ENCODE measurements around the gene FGF6. TPM values are rescaled to one million over a fixed set of nuclear protein-coding genes. Genes with fewer than 3 reads are reported as not detected.

Gene FGF6
- total and polyA plus RNA-seq, 2 experiments from 2014 or later = not detected

- Histone ChIP-seq H3K27me3 (no peaks in the 10 kb centered on the region), H3K9me3 (ENCODE audit: low read depth) (no peaks in the 10 kb centered on the region)
These were observed 720 bp upstream of the FGF6 start for GRCh38 chr12:4446335-4446734.

GRCh38 chr12:4444031-4444430 lies 1.6 kb downstream of the FGF6 start:
- Histone ChIP-seq H3K4me1 (ENCODE audit: low read depth) (no peaks in the 10 kb centered on the region), H3K27ac (no peak overlapping the region), H3K4me3 (no peak overlapping the region), H3K27me3 (no peaks in the 10 kb centered on the region), H3K36me3 (no peaks in the 10 kb centered on the region), H3K9me3 (ENCODE audit: low read depth) (no peaks in the 10 kb centered on the region)
- DNase-seq (ENCODE audit: low read depth in 1 of 2, low spot score in 1 of 2) = no peak
- no peak for TF ChIP-seq CTCF (IDR thresholded peaks at IDR 0.05; ENCODE audit: low read depth, low read length)

More at GRCh38 chr12:4446335-4446734, 720 bp upstream of the FGF6 start:
- H3K4me1 ChIP-seq (ENCODE audit: low read depth) = peaks cover 12% of the 10 kb centered on the region
- no peak for TF ChIP-seq CTCF (IDR thresholded peaks at IDR 0.05; ENCODE audit: low read depth, low read length)
- no peak for DNase-seq (ENCODE audit: low read depth in 1 of 2, low spot score in 1 of 2)
- H3K4me3 ChIP-seq = no peak overlapping the region
- H3K36me3 ChIP-seq = no peaks in the 10 kb centered on the region
- H3K27ac ChIP-seq = no peak overlapping the region

- no peaks in the 10 kb centered on the region for H3K4me1 ChIP-seq (ENCODE audit: low read depth)
- H3K27ac ChIP-seq = no peak overlapping the region
- no peak overlapping the region for H3K4me3 ChIP-seq
- no peaks in the 10 kb centered on the region for H3K27me3 ChIP-seq
- H3K36me3 ChIP-seq = no peaks in the 10 kb centered on the region
- no peak for TF ChIP-seq CTCF (IDR thresholded peaks at IDR 0.05; ENCODE audit: low read depth, low read length)
- DNase-seq (ENCODE audit: low read depth in 1 of 2, low spot score in 1 of 2) = no peak
- H3K9me3 ChIP-seq (ENCODE audit: low read depth) = no peaks in the 10 kb centered on the region
These were observed 2.0 kb downstream of the FGF6 start for GRCh38 chr12:4443616-4444015.

GRCh38 chr12:4441355-4442335 lies 4.0 kb downstream of the FGF6 start:
- no peak overlapping the region for H3K27ac ChIP-seq

More at GRCh38 chr12:4441355-4442335, 4.0 kb downstream of the FGF6 start:
- no peak for TF ChIP-seq CTCF (IDR thresholded peaks at IDR 0.05; ENCODE audit: low read depth, low read length)
- no peaks in the 10 kb centered on the region for H3K9me3 ChIP-seq (ENCODE audit: low read depth)
- H3K4me1 ChIP-seq (ENCODE audit: low read depth) = no peaks in the 10 kb centered on the region
- no peak overlapping the region for H3K4me3 ChIP-seq
- no peaks in the 10 kb centered on the region for H3K36me3 ChIP-seq
- peak in 1 of 2 donors; percentile 15 for DNase-seq (ENCODE audit: low read depth in 1 of 2, low spot score in 1 of 2)
- no peaks in the 10 kb centered on the region for H3K27me3 ChIP-seq

Measured in cardiac muscle cell (in vitro differentiated cells and primary cell).